Tibial nerve (tissue), 4 donors: ENCODE measurements around the gene BLID.

Experiments
- CTCF ChIP-seq, 5 experiments: fragments of 200-600 bp in 3 of 5; fragments of 450-650 bp in 2 of 5; sonication (generic) in 3 of 5; IDR thresholded peaks; one replicate each; pipeline ENCODE4 v1.5.1; 2016 to 2019; ENCODE audit warnings: antibody characterized with exemption in 5 of 5, mild to moderate bottlenecking in 3 of 5, moderate library complexity in 2 of 5
- EP300 ChIP-seq, 2 donors: sonication (generic); formaldehyde crosslinking; IDR thresholded peaks; one replicate each; pipeline ENCODE4 v1.6.1; 2017; ENCODE audit warnings: antibody characterized with exemption in 2 of 2, mild to moderate bottlenecking in 1 of 2

DNA sequence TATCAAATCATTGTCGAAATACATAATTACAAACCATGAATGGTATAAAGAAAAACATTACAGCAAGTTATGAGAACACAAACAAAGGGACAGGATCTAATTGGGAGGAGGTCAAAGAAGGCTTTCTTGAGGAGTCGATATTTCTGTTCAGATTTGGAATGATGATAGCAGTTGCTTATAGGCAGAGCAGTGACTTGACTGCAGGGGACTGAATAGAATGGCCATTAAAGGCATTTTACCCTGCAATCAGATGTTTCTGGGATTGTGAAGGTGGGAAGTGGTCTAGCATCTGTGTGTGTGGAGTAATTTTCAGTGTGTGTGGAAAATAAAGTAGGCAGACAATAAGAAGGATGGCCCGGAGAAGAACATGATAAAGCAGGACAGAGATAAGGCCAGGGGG, 41.0 kb downstream of the BLID start:
- TF ChIP-seq EP300 (IDR thresholded peaks at IDR 0.05) (no peak), CTCF (IDR thresholded peaks at IDR 0.05) (no peak)
